ENCODE measurements around the gene PALD1. TPM values are rescaled to one million over a fixed set of nuclear protein-coding genes. Genes with fewer than 3 reads are reported as not detected.

The PALD1 gene
- total RNA-seq, 2 experiments from 2014 or later: 0.26 to 0.41 TPM

- CTCF ChIA-PET: interaction anchor here (1.1 to 5.7 kb wide), 3 partner anchors 10 to 36 kb away, joined by 3 to 23 read pairs (median 7); no protein-coding TSS in a partner anchor
These were observed 107.9 kb downstream of the PALD1 start for GRCh38 chr10:70586348-70586930.

GRCh38 chr10:70587045-70587658 is 108.6 kb downstream of the PALD1 start:
- H3K27ac Mint-ChIP-seq: no peak overlapping the region
- peaks cover 26% of the 10 kb centered on the region for H3K4me1 Mint-ChIP-seq
- CTCF ChIA-PET: interaction anchor here (1.1 to 5.7 kb wide), 4 partner anchors 10 to 37 kb away, joined by 3 to 23 read pairs (median 5); no protein-coding TSS in a partner anchor
- no peaks in the 10 kb centered on the region for H3K36me3 Mint-ChIP-seq
- no peaks in the 10 kb centered on the region for H3K9me3 Mint-ChIP-seq (ENCODE audit: low read depth)
- H3K4me3 Mint-ChIP-seq: no peak overlapping the region
- DNase-seq: no peak
- no peak for ATAC-seq
- peaks cover 11% of the 10 kb centered on the region for H3K27me3 Mint-ChIP-seq

More at GRCh38 chr10:70586348-70586930, 107.9 kb downstream of the PALD1 start:
- Mint-ChIP-seq H3K4me1 (peaks cover 22% of the 10 kb centered on the region), H3K36me3 (peaks cover 3% of the 10 kb centered on the region), H3K27ac (no peak overlapping the region), H3K9me3 (ENCODE audit: low read depth) (no peaks in the 10 kb centered on the region), H3K4me3 (no peak overlapping the region), H3K27me3 (peaks cover 11% of the 10 kb centered on the region)
- ATAC-seq (no peak), DNase-seq (no peak)

- CTCF ChIA-PET: interaction anchor here (1.1 kb wide), 1 partner anchor 30 kb away, joined by 3 read pairs; no protein-coding TSS in a partner anchor
- H3K4me1 Mint-ChIP-seq: peaks cover 35% of the 10 kb centered on the region
- H3K4me3 Mint-ChIP-seq: no peak overlapping the region
These were observed 109.7 kb downstream of the PALD1 start for GRCh38 chr10:70588255-70588654.

GRCh38 chr10:70588859-70589570 is 110.4 kb downstream of the PALD1 start:
- Mint-ChIP-seq H3K27ac (no peak overlapping the region), H3K27me3 (peaks cover 9% of the 10 kb centered on the region), H3K4me3 (no peak overlapping the region), H3K9me3 (ENCODE audit: low read depth) (no peaks in the 10 kb centered on the region), H3K36me3 (no peaks in the 10 kb centered on the region), H3K4me1 (peaks cover 38% of the 10 kb centered on the region)
- ATAC-seq (no peak), DNase-seq (no peak)
- CTCF ChIA-PET: interaction anchor here (1.1 to 1.8 kb wide), 2 partner anchors 9 to 30 kb away, joined by 3 to 5 read pairs; no protein-coding TSS in a partner anchor

More at GRCh38 chr10:70588255-70588654, 109.7 kb downstream of the PALD1 start:
- no peak for DNase-seq
- no peaks in the 10 kb centered on the region for H3K36me3 Mint-ChIP-seq
- H3K27me3 Mint-ChIP-seq: peaks cover 9% of the 10 kb centered on the region
- ATAC-seq: no peak
- no peaks in the 10 kb centered on the region for H3K9me3 Mint-ChIP-seq (ENCODE audit: low read depth)
- no peak overlapping the region for H3K27ac Mint-ChIP-seq

GRCh38 chr10:70589762-70590654 is 111.4 kb downstream of the PALD1 start:
- H3K36me3 Mint-ChIP-seq: no peaks in the 10 kb centered on the region
- H3K27ac Mint-ChIP-seq: no peak overlapping the region
- H3K4me1 Mint-ChIP-seq: peaks cover 44% of the 10 kb centered on the region
- CTCF ChIA-PET: interaction anchor here (1.1 to 1.8 kb wide), 2 partner anchors 10 to 31 kb away, joined by 3 to 5 read pairs; no protein-coding TSS in a partner anchor
- peaks cover 9% of the 10 kb centered on the region for H3K27me3 Mint-ChIP-seq
- peak; percentile 3 for DNase-seq
- no peak for ATAC-seq
- H3K4me3 Mint-ChIP-seq: no peak overlapping the region
- H3K9me3 Mint-ChIP-seq (ENCODE audit: low read depth): no peaks in the 10 kb centered on the region

- ATAC-seq: no peak
- H3K4me1 Mint-ChIP-seq: peaks cover 48% of the 10 kb centered on the region
- no peaks in the 10 kb centered on the region for H3K9me3 Mint-ChIP-seq (ENCODE audit: low read depth)
- CTCF ChIA-PET: interaction anchor here (1.8 to 2.6 kb wide), 3 partner anchors 11 to 32 kb away, joined by 5 to 12 read pairs (median 8); partner anchors contain the start of gene PRF1
- no peak overlapping the region for H3K27ac Mint-ChIP-seq
- H3K36me3 Mint-ChIP-seq: peaks cover under 1% of the 10 kb centered on the region
- peak; percentile 31 for DNase-seq
- H3K27me3 Mint-ChIP-seq: peaks cover 9% of the 10 kb centered on the region
- H3K4me3 Mint-ChIP-seq: no peak overlapping the region
These were observed 112.3 kb downstream of the PALD1 start for GRCh38 chr10:70590655-70591416.

GRCh38 chr10:70592186-70592735 is 113.7 kb downstream of the PALD1 start:
- CTCF ChIA-PET: interaction anchor here (1.6 to 2.8 kb wide), 4 partner anchors 10 to 35 kb away, joined by 3 to 12 read pairs (median 10); partner anchors contain the start of gene PRF1
- ATAC-seq (no peak), DNase-seq (no peak)
- H3K27me3 Mint-ChIP-seq: peaks cover 9% of the 10 kb centered on the region
- H3K36me3 Mint-ChIP-seq: peaks cover 15% of the 10 kb centered on the region
- peaks cover 57% of the 10 kb centered on the region for H3K4me1 Mint-ChIP-seq
- no peak overlapping the region for H3K27ac Mint-ChIP-seq
- H3K9me3 Mint-ChIP-seq (ENCODE audit: low read depth): no peaks in the 10 kb centered on the region
- H3K4me3 Mint-ChIP-seq: no peak overlapping the region

GRCh38 chr10:70592746-70593512 is 114.4 kb downstream of the PALD1 start:
- CTCF ChIA-PET: interaction anchor here (0.8 to 2.8 kb wide), 5 partner anchors 9 to 35 kb away, joined by 3 to 12 read pairs (median 8); partner anchors contain the start of gene PRF1

GRCh38 chr10:70593513-70593890 is 114.9 kb downstream of the PALD1 start:
- Mint-ChIP-seq H3K4me1 (peaks cover 61% of the 10 kb centered on the region), H3K36me3 (peaks cover 26% of the 10 kb centered on the region), H3K4me3 (no peak overlapping the region), H3K27ac (no peak overlapping the region), H3K27me3 (peaks cover 7% of the 10 kb centered on the region), H3K9me3 (ENCODE audit: low read depth) (no peaks in the 10 kb centered on the region)
- ATAC-seq (no peak), DNase-seq (peak; percentile 36)
- CTCF ChIA-PET: interaction anchor here (0.8 to 2.8 kb wide), 7 partner anchors 10 to 36 kb away, joined by 3 to 12 read pairs (median 4); no protein-coding TSS in a partner anchor

More at GRCh38 chr10:70592746-70593512, 114.4 kb downstream of the PALD1 start:
- H3K4me1 Mint-ChIP-seq: peaks cover 60% of the 10 kb centered on the region
- no peaks in the 10 kb centered on the region for H3K9me3 Mint-ChIP-seq (ENCODE audit: low read depth)
- no peak overlapping the region for H3K27ac Mint-ChIP-seq
- H3K36me3 Mint-ChIP-seq: peaks cover 22% of the 10 kb centered on the region
- no peak for DNase-seq
- no peak for ATAC-seq
- H3K4me3 Mint-ChIP-seq: no peak overlapping the region
- H3K27me3 Mint-ChIP-seq: peaks cover 9% of the 10 kb centered on the region

- Mint-ChIP-seq H3K9me3 (ENCODE audit: low read depth) (no peaks in the 10 kb centered on the region), H3K27ac (no peak overlapping the region), H3K36me3 (peaks cover 33% of the 10 kb centered on the region), H3K4me1 (peaks cover 65% of the 10 kb centered on the region), H3K27me3 (peaks cover 4% of the 10 kb centered on the region), H3K4me3 (no peak overlapping the region)
- DNase-seq (peak; percentile 40), ATAC-seq (peak; percentile 40)
- CTCF ChIA-PET: interaction anchor here (1.0 to 2.8 kb wide), 5 partner anchors 14 to 144 kb away, joined by 3 to 12 read pairs (median 4); no protein-coding TSS in a partner anchor
These were observed 115.6 kb downstream of the PALD1 start for GRCh38 chr10:70594161-70594560.

- DNase-seq (no peak), ATAC-seq (no peak)
- CTCF ChIA-PET: interaction anchor here (0.8 to 2.6 kb wide), 2 partner anchors 12 to 37 kb away, joined by 3 to 8 read pairs; no protein-coding TSS in a partner anchor
- no peak overlapping the region for H3K27ac Mint-ChIP-seq
- no peaks in the 10 kb centered on the region for H3K9me3 Mint-ChIP-seq (ENCODE audit: low read depth)
- H3K36me3 Mint-ChIP-seq: peaks cover 44% of the 10 kb centered on the region
- H3K4me3 Mint-ChIP-seq: no peak overlapping the region
- no peaks in the 10 kb centered on the region for H3K27me3 Mint-ChIP-seq
- H3K4me1 Mint-ChIP-seq: peaks cover 72% of the 10 kb centered on the region
These were observed 117.0 kb downstream of the PALD1 start for GRCh38 chr10:70595566-70596016.

Data from activated CD8-positive, alpha-beta memory T cell treated with anti-CD3 and anti-CD28 coated beads, Interleukin-2, amount 10 ng/mL, durations not matched to agents 7 days and 5 days (primary cell).